Measurements from ENCODE around the gene RAB27A.
"Not testable (repeated sequence)": the region's sequence is repeated elsewhere in the genome, so short reads cannot be mapped to it uniquely, and the experiment has no call there.

RAB27A gene

GRCh38 chr15:55289011-55289745, 435 bp downstream of the RAB27A start:
- Mint-ChIP-seq H3K27me3 (no peaks in the 10 kb centered on the region), H3K4me1 (peaks cover 31 to 52% of the 10 kb centered on the region in 2 donors), H3K36me3 (peaks cover 0 to 24% of the 10 kb centered on the region in 2 donors), H3K4me3 (peak overlapping the region; percentile 85 to 92), H3K27ac (peak overlapping the region; percentile 95), H3K9me3 (no peaks in the 10 kb centered on the region)
- DNase-seq (peak; percentile 9), ATAC-seq (replicated peaks) (peak; percentile 48 to 49)

- Mint-ChIP-seq H3K27ac (peak overlapping the region; percentile 79), H3K9me3 (no peaks in the 10 kb centered on the region), H3K4me3 (peak overlapping the region; percentile 85 to 92), H3K27me3 (no peaks in the 10 kb centered on the region), H3K36me3 (peaks cover 0 to 27% of the 10 kb centered on the region in 2 donors), H3K4me1 (peaks cover 35 to 61% of the 10 kb centered on the region in 2 donors)
- DNase-seq (no peak), ATAC-seq (replicated peaks) (no peak)
Measured at GRCh38 chr15:55288006-55288717, 1.5 kb downstream of the RAB27A start.

GRCh38 chr15:55286442-55287189, 3.0 kb downstream of the RAB27A start:
- H3K4me3 Mint-ChIP-seq; DNase-seq; H3K27me3 Mint-ChIP-seq; H3K27ac Mint-ChIP-seq; ATAC-seq (replicated peaks); H3K9me3 Mint-ChIP-seq: not testable (repeated sequence)
- H3K36me3 Mint-ChIP-seq: peaks cover 6 to 29% of the 10 kb centered on the region in 2 donors
- peaks cover 44 to 76% of the 10 kb centered on the region in 2 donors for H3K4me1 Mint-ChIP-seq

- peaks cover 6 to 43% of the 10 kb centered on the region in 2 donors for H3K36me3 Mint-ChIP-seq
- no peaks in the 10 kb centered on the region for H3K9me3 Mint-ChIP-seq
- no peak overlapping the region for H3K4me3 Mint-ChIP-seq
- no peak overlapping the region for H3K27ac Mint-ChIP-seq
- DNase-seq: no peak
- H3K4me1 Mint-ChIP-seq: peaks cover 53 to 91% of the 10 kb centered on the region in 2 donors
- ATAC-seq (replicated peaks): no peak
- no peaks in the 10 kb centered on the region for H3K27me3 Mint-ChIP-seq
Measured at GRCh38 chr15:55284426-55284825, 5.2 kb downstream of the RAB27A start.

- H3K9me3 Mint-ChIP-seq: no peaks in the 10 kb centered on the region
- DNase-seq: no peak
- H3K27me3 Mint-ChIP-seq: no peaks in the 10 kb centered on the region
- ATAC-seq (replicated peaks): no peak
- no peak overlapping the region for H3K4me3 Mint-ChIP-seq
- H3K4me1 Mint-ChIP-seq: peaks cover 59 to 93% of the 10 kb centered on the region in 2 donors
- no peak overlapping the region for H3K27ac Mint-ChIP-seq
- peaks cover 6 to 43% of the 10 kb centered on the region in 2 donors for H3K36me3 Mint-ChIP-seq
Measured at GRCh38 chr15:55283379-55284147, 6.0 kb downstream of the RAB27A start.

- ATAC-seq (replicated peaks): no peak
- Mint-ChIP-seq H3K4me3 (no peak overlapping the region), H3K27ac (peak overlapping the region; percentile 86), H3K9me3 (no peaks in the 10 kb centered on the region), H3K36me3 (peaks cover 6 to 43% of the 10 kb centered on the region in 2 donors), H3K4me1 (peaks cover 58 to 87% of the 10 kb centered on the region in 2 donors), H3K27me3 (no peaks in the 10 kb centered on the region)
- no peak for DNase-seq
Measured at GRCh38 chr15:55282284-55282833, 7.3 kb downstream of the RAB27A start.

- Mint-ChIP-seq H3K27me3 (no peaks in the 10 kb centered on the region), H3K9me3 (no peaks in the 10 kb centered on the region), H3K36me3 (peaks cover 6 to 39% of the 10 kb centered on the region in 2 donors), H3K27ac (peak overlapping the region; percentile 3), H3K4me3 (no peak overlapping the region), H3K4me1 (peaks cover 61 to 90% of the 10 kb centered on the region in 2 donors)
- ATAC-seq (replicated peaks) (no peak), DNase-seq (no peak)
Measured at GRCh38 chr15:55281517-55282228, 7.9 kb downstream of the RAB27A start.

GRCh38 chr15:55280589-55280988, 9.0 kb downstream of the RAB27A start:
- not testable (repeated sequence) for H3K9me3 Mint-ChIP-seq; ATAC-seq (replicated peaks); H3K4me3 Mint-ChIP-seq; H3K27me3 Mint-ChIP-seq; DNase-seq; H3K27ac Mint-ChIP-seq
- Mint-ChIP-seq H3K36me3 (peaks cover 6 to 29% of the 10 kb centered on the region in 2 donors), H3K4me1 (peaks cover 54 to 86% of the 10 kb centered on the region in 2 donors)

- peak overlapping the region in 1 of 2 donors; percentile 25 for H3K4me3 Mint-ChIP-seq
- ATAC-seq (replicated peaks): peak; percentile 70 to 71
- H3K4me1 Mint-ChIP-seq: peaks cover 54 to 84% of the 10 kb centered on the region in 2 donors
- H3K27me3 Mint-ChIP-seq: no peaks in the 10 kb centered on the region
- H3K9me3 Mint-ChIP-seq: no peaks in the 10 kb centered on the region
- peak overlapping the region; percentile 79 for H3K27ac Mint-ChIP-seq
- H3K36me3 Mint-ChIP-seq: peaks cover 6 to 29% of the 10 kb centered on the region in 2 donors
- DNase-seq: peak; percentile 20
Measured at GRCh38 chr15:55279746-55280351, 9.8 kb downstream of the RAB27A start.

GRCh38 chr15:55279100-55279745, 10.4 kb downstream of the RAB27A start:
- ATAC-seq (replicated peaks) (no peak), DNase-seq (no peak)
- H3K4me3 Mint-ChIP-seq: peak overlapping the region in 1 of 2 donors; percentile 25
- no peaks in the 10 kb centered on the region for H3K27me3 Mint-ChIP-seq
- H3K27ac Mint-ChIP-seq: peak overlapping the region; percentile 79
- peaks cover 7 to 28% of the 10 kb centered on the region in 2 donors for H3K36me3 Mint-ChIP-seq
- no peaks in the 10 kb centered on the region for H3K9me3 Mint-ChIP-seq
- peaks cover 51 to 79% of the 10 kb centered on the region in 2 donors for H3K4me1 Mint-ChIP-seq

- no peaks in the 10 kb centered on the region for H3K9me3 Mint-ChIP-seq
- H3K36me3 Mint-ChIP-seq: peaks cover 12 to 34% of the 10 kb centered on the region in 2 donors
- no peak for DNase-seq
- peak overlapping the region; percentile 91 for H3K27ac Mint-ChIP-seq
- no peak for ATAC-seq (replicated peaks)
- peaks cover 50 to 78% of the 10 kb centered on the region in 2 donors for H3K4me1 Mint-ChIP-seq
- no peak overlapping the region for H3K4me3 Mint-ChIP-seq
- H3K27me3 Mint-ChIP-seq: no peaks in the 10 kb centered on the region
Measured at GRCh38 chr15:55277715-55278114, 11.9 kb downstream of the RAB27A start.

- Mint-ChIP-seq H3K4me1 (peaks cover 46 to 75% of the 10 kb centered on the region in 2 donors), H3K4me3 (peak overlapping the region; percentile 34 to 51), H3K27me3 (no peaks in the 10 kb centered on the region), H3K9me3 (no peaks in the 10 kb centered on the region), H3K27ac (peak overlapping the region; percentile 91), H3K36me3 (peaks cover 11 to 36% of the 10 kb centered on the region in 2 donors)
- ATAC-seq (replicated peaks) (peak; percentile 88 to 91), DNase-seq (peak; percentile 45)
Measured at GRCh38 chr15:55277116-55277564, 12.5 kb downstream of the RAB27A start.

All from stimulated activated naive B cell treated with anti-CD40 and anti-IgM and Interleukin-4, amounts not matched to agents 10 μg/mL and 1 μg/mL and 100 μg/mL, for 72 hours (primary cell).